Adrenal gland (tissue), 5 donors: ENCODE measurements around the gene INO80C.

ENCODE experiments used
- CTCF ChIP-seq, 6 experiments: fragments of 450-650 bp in 4 of 6; fragments of 200-600 bp in 2 of 6; sonication (generic) in 1 of 6; IDR thresholded peaks; 1 replicate in 5 of 6; 2 replicates in 1 of 6; pipeline versions ENCODE4 v1.5.1 to v1.8.0; 2016 to 2021; ENCODE audit warnings: antibody characterized with exemption in 6 of 6, mild to moderate bottlenecking in 2 of 6, moderate library complexity in 1 of 6
- POLR2A ChIP-seq, 2 donors: fragments of 450-650 bp; IDR thresholded peaks; one replicate each; pipeline ENCODE4 v1.6.1; 2017; ENCODE audit warnings: antibody characterized with exemption in 2 of 2, mild to moderate bottlenecking in 2 of 2, moderate library complexity in 1 of 2
- donor health status: DM: no; HTN: no; CAD: no.

GRCh38 chr18:35524226-35524625 lies 26.5 kb upstream of the INO80C start:
- TF ChIP-seq POLR2A (IDR thresholded peaks at IDR 0.05) (no peak), CTCF (IDR thresholded peaks at IDR 0.05) (no peak)
